Activated B cell treated with CpG ODN at 0.5 μM for 24 hours (primary cell): ENCODE measurements around the gene RNF144A. TPM values are rescaled to one million over a fixed set of nuclear protein-coding genes. Genes with fewer than 3 reads are reported as not detected.

ENCODE experiments used
- ATAC-seq: fragments of 200-7000 bp; cut with Tn5 transposase; one replicate; pipeline ENCODE4 v1.10.0; 2021; ENCODE audit warnings: low read depth, mild to moderate bottlenecking, moderate library complexity
- CTCF ChIA-PET: fragments of 350-600 bp; sonication (Branson Sonifier 250); formaldehyde crosslinking; loops from one replicate; lab custom pipeline; 2021; ENCODE audit warnings: antibody characterized with exemption; lab: Charles Lee
- POLR2A ChIA-PET: fragments of 350-600 bp; sonication (Branson Sonifier 250); formaldehyde crosslinking; loops from one replicate; lab custom pipeline; 2021; ENCODE audit warnings: antibody characterized with exemption; lab: Charles Lee
- DNase-seq: peaks from one replicate; pipeline ENCODE4 v3.0.0; 2022
- H3K27ac Mint-ChIP-seq: one replicate; pipeline ENCODE4 v1.8.0; 2020; ENCODE audit warnings: mixed read lengths
- H3K27me3 Mint-ChIP-seq: one replicate; pipeline ENCODE4 v1.8.0; 2021; ENCODE audit warnings: mixed read lengths
- H3K36me3 Mint-ChIP-seq: one replicate; pipeline ENCODE4 v1.8.0; 2021; ENCODE audit warnings: low read depth, mixed read lengths
- H3K4me1 Mint-ChIP-seq: one replicate; pipeline ENCODE4 v1.8.0; 2021; ENCODE audit warnings: mixed read lengths
- H3K4me3 Mint-ChIP-seq: one replicate; pipeline ENCODE4 v1.8.0; 2020; ENCODE audit warnings: mild to moderate bottlenecking, mixed read lengths
- H3K9me3 Mint-ChIP-seq: one replicate; pipeline ENCODE4 v1.8.0; 2020; ENCODE audit warnings: mixed read lengths
- CTCF ChIP-seq: fragments of 200-600 bp; IDR thresholded peaks from one replicate; pipeline ENCODE4 v1.8.0; 2022; ENCODE audit warnings: antibody characterized with exemption, mild to moderate bottlenecking
- intact Hi-C: fragments of 100-400 bp; cut with micrococcal nuclease; formaldehyde crosslinking; loops from one replicate; pipeline ENCODE4 v1.15.1; 2024
- total RNA-seq: library from RNA; stranded (reverse); gene quantifications from 2 replicates; pipeline ENCODE4 v1.2.3, GENCODE V29; 2022

Gene RNF144A
- total RNA-seq, 1 donor from 2014 or later: 0.89 TPM

GRCh38 chr2:6992794-6993228 is 75.6 kb downstream of the RNF144A start:
- H3K27ac Mint-ChIP-seq: no peak overlapping the region
- CTCF ChIA-PET: no interaction called here

GRCh38 chr2:6993229-6993640 is 76.0 kb downstream of the RNF144A start:
- DNase-seq: no peak
- ATAC-seq: no peak
- Mint-ChIP-seq H3K4me1 (peaks cover 15% of the 10 kb centered on the region), H3K36me3 (peaks cover 3% of the 10 kb centered on the region), H3K27ac (no peak overlapping the region), H3K27me3 (peaks cover 3% of the 10 kb centered on the region), H3K4me3 (no peak overlapping the region), H3K9me3 (peaks cover 5% of the 10 kb centered on the region)
- ChIA-PET POLR2A (no interaction called here), CTCF (no interaction called here)
- TF ChIP-seq CTCF: no peak
- intact Hi-C loops: no loop called here

More at GRCh38 chr2:6992794-6993228, 75.6 kb downstream of the RNF144A start:
- Mint-ChIP-seq H3K27me3 (peaks cover 3% of the 10 kb centered on the region), H3K4me3 (no peak overlapping the region), H3K4me1 (peaks cover 14% of the 10 kb centered on the region), H3K36me3 (peaks cover 3% of the 10 kb centered on the region), H3K9me3 (peaks cover 5% of the 10 kb centered on the region)
- TF ChIP-seq CTCF: no peak
- ATAC-seq: no peak
- POLR2A ChIA-PET: no interaction called here
- no peak for DNase-seq
- intact Hi-C loops: no loop called here

GRCh38 chr2:6993936-6994335 is 76.7 kb downstream of the RNF144A start:
- H3K9me3 Mint-ChIP-seq: peaks cover 5% of the 10 kb centered on the region
- H3K36me3 Mint-ChIP-seq: peaks cover 3% of the 10 kb centered on the region
- H3K27me3 Mint-ChIP-seq: peaks cover 3% of the 10 kb centered on the region
- no peak for DNase-seq
- peaks cover 22% of the 10 kb centered on the region for H3K4me1 Mint-ChIP-seq
- no peak overlapping the region for H3K27ac Mint-ChIP-seq
- TF ChIP-seq CTCF: no peak
- no peak for ATAC-seq
- intact Hi-C loops: no loop called here
- ChIA-PET CTCF (no interaction called here), POLR2A (no interaction called here)
- H3K4me3 Mint-ChIP-seq: no peak overlapping the region

GRCh38 chr2:6994536-6995128 is 77.4 kb downstream of the RNF144A start:
- Mint-ChIP-seq H3K4me1 (peaks cover 29% of the 10 kb centered on the region), H3K27me3 (peaks cover 3% of the 10 kb centered on the region), H3K27ac (no peak overlapping the region), H3K4me3 (no peak overlapping the region), H3K9me3 (peaks cover 5% of the 10 kb centered on the region), H3K36me3 (peaks cover 3% of the 10 kb centered on the region)
- CTCF ChIA-PET: no interaction called here
- DNase-seq (no peak), ATAC-seq (no peak)
- no peak for TF ChIP-seq CTCF
- intact Hi-C loops: no loop called here
- POLR2A ChIA-PET: no interaction called here

GRCh38 chr2:6995391-6996097 is 78.3 kb downstream of the RNF144A start:
- intact Hi-C loops: no loop called here
- H3K4me1 Mint-ChIP-seq: peaks cover 38% of the 10 kb centered on the region
- ATAC-seq: no peak

More at GRCh38 chr2:6995391-6996097, 78.3 kb downstream of the RNF144A start:
- CTCF ChIA-PET: no interaction called here
- Mint-ChIP-seq H3K27me3 (peaks cover 3% of the 10 kb centered on the region), H3K9me3 (peaks cover 5% of the 10 kb centered on the region), H3K27ac (no peak overlapping the region), H3K4me3 (no peak overlapping the region), H3K36me3 (peaks cover 3% of the 10 kb centered on the region)
- no peak for DNase-seq
- TF ChIP-seq CTCF: no peak
- POLR2A ChIA-PET: no interaction called here
